HEK293 (cell line): Measurements from ENCODE around the gene OR10H4.

Experiments
- CTCF ChIA-PET: fragments of 350-600 bp; formaldehyde crosslinking; extraction: SDS; loops from one replicate; lab custom pipeline; 2021; ENCODE audit warnings: antibody characterized with exemption; lab: Yijun Ruan, JAX
- POLR2A ChIA-PET: fragments of 300-600 bp; formaldehyde crosslinking; extraction: SDS; loops from one replicate; lab custom pipeline; 2020; ENCODE audit warnings: antibody characterized with exemption, inconsistent platforms; lab: Yijun Ruan, JAX
- H3K27ac ChIP-seq: fragments of 200-500 bp; sonication (Bioruptor generic); 2 replicates; pipeline ENCODE4 v1.5.1; 2014; ENCODE audit warnings: low read depth, low read length, control low read depth, inconsistent platforms; ENCODE audit errors: extremely low read depth
- H3K36me3 ChIP-seq, 2 experiments: fragments of 200-500 bp in 1 of 2; sonication (Bioruptor generic) in 1 of 2; 1 replicate in 1 of 2; 2 replicates in 1 of 2; pipeline ENCODE4 v1.5.1; 2014 to 2017; ENCODE audit warnings: inconsistent platforms in 2 of 2, low read length in 2 of 2; ENCODE audit not compliant: control insufficient read depth in 2 of 2, insufficient read depth in 1 of 2
- H3K4me1 ChIP-seq: fragments of 200-500 bp; sonication (Bioruptor generic); 2 replicates; pipeline ENCODE4 v1.5.1; 2014; ENCODE audit warnings: mild to moderate bottlenecking, low read length, inconsistent platforms; ENCODE audit not compliant: control insufficient read depth, insufficient read depth
- H3K4me3 ChIP-seq: 2 replicates; pipeline ENCODE4 v1.5.1; 2011; ENCODE audit warnings: low read depth, mild to moderate bottlenecking, control low read depth, low read length, moderate library complexity
- H3K9me3 ChIP-seq: fragments of 200-500 bp; sonication (Bioruptor generic); 2 replicates; pipeline ENCODE4 v1.5.1; 2014; ENCODE audit warnings: low read depth, low read length, inconsistent platforms; ENCODE audit not compliant: control insufficient read depth, insufficient read depth
- KLF8 ChIP-seq: fragments of 450-650 bp; formaldehyde crosslinking; IDR thresholded peaks from 2 replicates; pipeline ENCODE4 v1.5.1; 2016; ENCODE audit warnings: missing biosample characterization, missing genetic modification characterization
- KLF9 ChIP-seq: fragments of 450-650 bp; formaldehyde crosslinking; IDR thresholded peaks from 2 replicates; pipeline ENCODE4 v1.5.1; 2016; ENCODE audit warnings: missing biosample characterization, missing genetic modification characterization, low read depth
- PRDM1 ChIP-seq: fragments of 450-650 bp; formaldehyde crosslinking; IDR thresholded peaks from 2 replicates; pipeline ENCODE4; 2016; ENCODE audit warnings: missing biosample characterization, missing genetic modification characterization
- ZNF157 ChIP-seq: fragments of 450-650 bp; formaldehyde crosslinking; IDR thresholded peaks from 2 replicates; pipeline ENCODE4 v1.5.1; 2016; ENCODE audit warnings: missing biosample characterization, missing genetic modification characterization
- ZNF175 ChIP-seq: fragments of 450-650 bp; formaldehyde crosslinking; IDR thresholded peaks from 2 replicates; pipeline ENCODE4 v1.5.1; 2016; ENCODE audit warnings: missing biosample characterization, missing genetic modification characterization
- ZNF214 ChIP-seq: fragments of 450-650 bp; formaldehyde crosslinking; IDR thresholded peaks from 2 replicates; pipeline ENCODE4 v1.5.1; 2017; ENCODE audit warnings: missing biosample characterization, mild to moderate bottlenecking, missing genetic modification characterization, borderline replicate concordance
- ZNF366 ChIP-seq: fragments of 450-650 bp; formaldehyde crosslinking; conservative IDR thresholded peaks from 2 replicates; pipeline ENCODE4 v1.5.1; 2016; ENCODE audit warnings: missing biosample characterization, missing genetic modification characterization
- ZNF530 ChIP-seq: fragments of 450-650 bp; formaldehyde crosslinking; IDR thresholded peaks from 2 replicates; pipeline ENCODE4 v1.5.1; 2016; ENCODE audit warnings: low read depth, missing biosample characterization, missing genetic modification characterization
- ZNF560 ChIP-seq: fragments of 450-650 bp; formaldehyde crosslinking; IDR thresholded peaks from 2 replicates; pipeline ENCODE4 v1.5.1; 2017; ENCODE audit warnings: missing biosample characterization, missing genetic modification characterization, borderline replicate concordance
- ZNF654 ChIP-seq: fragments of 450-650 bp; formaldehyde crosslinking; IDR thresholded peaks from 2 replicates; pipeline ENCODE4 v1.5.1; 2016; ENCODE audit warnings: low read depth, missing biosample characterization, missing genetic modification characterization
- ZNF660 ChIP-seq: fragments of 450-650 bp; IDR thresholded peaks from 2 replicates; pipeline ENCODE4 v1.5.1; 2018; ENCODE audit warnings: missing biosample characterization, mild to moderate bottlenecking, missing genetic modification characterization
- TF ChIP-seq, protein P1 (sequence below): fragments of 450-650 bp; formaldehyde crosslinking; IDR thresholded peaks from 2 replicates; pipeline ENCODE4 v1.5.1; 2016; ENCODE audit warnings: missing biosample characterization, missing genetic modification characterization
- TF ChIP-seq, protein P2 (sequence below): fragments of 450-650 bp; formaldehyde crosslinking; IDR thresholded peaks from 2 replicates; pipeline ENCODE4 v1.5.1; 2017; ENCODE audit warnings: missing biosample characterization, missing genetic modification characterization
- TF ChIP-seq, protein P3 (sequence below): fragments of 450-650 bp; formaldehyde crosslinking; IDR thresholded peaks from 2 replicates; pipeline ENCODE4 v1.5.1; 2017; ENCODE audit warnings: missing biosample characterization, missing genetic modification characterization
- TF ChIP-seq, protein P4 (sequence below): fragments of 450-650 bp; formaldehyde crosslinking; IDR thresholded peaks from 2 replicates; pipeline ENCODE4 v1.5.1; 2016; ENCODE audit warnings: missing biosample characterization, missing genetic modification characterization, borderline replicate concordance
- TF ChIP-seq, protein P5 (sequence below): fragments of 450-650 bp; formaldehyde crosslinking; IDR thresholded peaks from 2 replicates; pipeline ENCODE4; 2016; ENCODE audit warnings: missing biosample characterization, missing genetic modification characterization

Gene OR10H4

DNA sequence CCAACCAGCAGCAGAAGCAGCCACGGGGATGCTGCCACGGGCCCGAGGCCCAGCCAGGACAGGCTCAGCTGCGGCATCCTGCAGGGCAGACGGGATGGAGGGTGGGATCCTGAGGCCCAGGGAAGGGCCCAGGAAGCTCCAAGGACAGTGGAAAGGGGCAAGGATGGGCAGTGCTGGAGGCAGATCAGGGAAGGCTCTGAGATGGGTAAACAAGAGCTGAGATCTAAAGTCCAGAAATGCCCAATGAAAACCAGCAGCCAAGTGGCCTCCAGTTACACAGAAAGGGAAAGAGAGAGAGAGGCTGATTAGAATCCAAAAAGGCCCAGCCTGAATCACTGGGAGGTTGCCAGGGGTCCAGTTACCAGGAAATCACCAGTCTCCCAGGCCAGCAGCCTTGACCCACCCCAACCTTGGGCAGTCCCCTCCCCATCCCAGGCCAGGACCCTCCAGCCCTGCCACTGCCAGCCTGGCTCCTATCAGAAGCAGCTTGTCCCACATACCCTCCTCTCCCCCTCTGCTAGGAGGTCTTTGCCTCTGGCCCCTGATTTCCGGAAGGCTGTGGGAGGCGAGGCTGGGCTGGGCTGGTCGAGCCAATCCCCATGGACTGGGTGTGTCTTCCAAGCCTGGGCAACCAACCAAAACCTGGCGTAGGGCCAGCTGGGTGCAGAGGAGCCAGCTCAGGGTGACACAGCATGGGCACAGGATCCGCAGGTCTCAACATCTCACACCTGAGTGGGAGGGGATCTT, 14.3 kb upstream of the OR10H4 start, which contains the start of gene CYP4F11:
Gene CYP4F11, minus strand, starts transcription at position 198 of the 747 bp plus-strand sequence. Its CDS starts 121 bp downstream, at position 77.
- H3K9me3 ChIP-seq, result no peaks in the 10 kb centered on the region

DNA sequence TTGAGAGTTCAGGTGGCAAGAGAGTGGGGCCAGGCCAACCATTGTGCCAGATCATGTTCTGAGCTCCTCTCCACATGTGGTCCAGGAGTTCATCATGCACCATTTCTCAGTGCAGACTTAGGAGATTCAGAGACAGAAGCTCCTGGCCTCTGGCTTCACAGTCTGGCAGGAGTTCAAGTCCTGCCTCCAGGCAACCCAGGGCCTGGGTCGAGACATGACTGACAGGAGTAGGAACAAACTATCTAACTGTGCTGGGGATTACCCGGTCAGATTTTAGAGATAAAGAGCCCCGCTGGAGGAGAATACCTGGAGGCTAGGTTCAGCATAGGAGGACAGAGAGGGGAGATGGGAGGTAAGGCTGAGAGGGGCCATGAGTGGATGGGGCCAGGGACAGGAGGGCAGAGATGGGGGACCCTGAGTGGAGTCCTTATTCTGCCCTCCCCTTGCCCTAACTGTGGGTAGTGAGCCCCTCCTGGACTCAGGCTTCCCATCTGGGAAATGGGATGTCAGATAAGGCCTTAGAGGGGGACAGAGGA, 13.6 kb upstream of the OR10H4 start:
- H3K4me1 ChIP-seq, result no peaks in the 10 kb centered on the region
- H3K9me3 ChIP-seq, result no peaks in the 10 kb centered on the region
- CTCF ChIA-PET, result no interaction called here
- POLR2A ChIA-PET, result interaction anchor here (0.6 kb wide), 1 partner anchor 34 kb away, joined by 3 read pairs; no protein-coding TSS in a partner anchor
- H3K36me3 ChIP-seq, result no peaks in the 10 kb centered on the region
- H3K27ac ChIP-seq, result no peak overlapping the region
- H3K4me3 ChIP-seq, result no peak overlapping the region
- TF ChIP-seq, protein P1, sequence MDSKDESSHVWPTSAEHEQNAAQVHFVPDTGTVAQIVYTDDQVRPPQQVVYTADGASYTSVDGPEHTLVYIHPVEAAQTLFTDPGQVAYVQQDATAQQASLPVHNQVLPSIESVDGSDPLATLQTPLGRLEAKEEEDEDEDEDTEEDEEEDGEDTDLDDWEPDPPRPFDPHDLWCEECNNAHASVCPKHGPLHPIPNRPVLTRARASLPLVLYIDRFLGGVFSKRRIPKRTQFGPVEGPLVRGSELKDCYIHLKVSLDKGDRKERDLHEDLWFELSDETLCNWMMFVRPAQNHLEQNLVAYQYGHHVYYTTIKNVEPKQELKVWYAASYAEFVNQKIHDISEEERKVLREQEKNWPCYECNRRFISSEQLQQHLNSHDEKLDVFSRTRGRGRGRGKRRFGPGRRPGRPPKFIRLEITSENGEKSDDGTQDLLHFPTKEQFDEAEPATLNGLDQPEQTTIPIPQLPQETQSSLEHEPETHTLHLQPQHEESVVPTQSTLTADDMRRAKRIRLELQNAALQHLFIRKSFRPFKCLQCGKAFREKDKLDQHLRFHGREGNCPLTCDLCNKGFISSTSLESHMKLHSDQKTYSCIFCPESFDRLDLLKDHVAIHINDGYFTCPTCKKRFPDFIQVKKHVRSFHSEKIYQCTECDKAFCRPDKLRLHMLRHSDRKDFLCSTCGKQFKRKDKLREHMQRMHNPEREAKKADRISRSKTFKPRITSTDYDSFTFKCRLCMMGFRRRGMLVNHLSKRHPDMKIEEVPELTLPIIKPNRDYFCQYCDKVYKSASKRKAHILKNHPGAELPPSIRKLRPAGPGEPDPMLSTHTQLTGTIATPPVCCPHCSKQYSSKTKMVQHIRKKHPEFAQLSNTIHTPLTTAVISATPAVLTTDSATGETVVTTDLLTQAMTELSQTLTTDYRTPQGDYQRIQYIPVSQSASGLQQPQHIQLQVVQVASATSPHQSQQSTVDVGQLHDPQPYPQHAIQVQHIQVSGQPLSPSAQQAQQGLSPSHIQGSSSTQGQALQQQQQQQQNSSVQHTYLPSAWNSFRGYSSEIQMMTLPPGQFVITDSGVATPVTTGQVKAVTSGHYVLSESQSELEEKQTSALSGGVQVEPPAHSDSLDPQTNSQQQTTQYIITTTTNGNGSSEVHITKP (tag by site-specific recombination), result no peak
- TF ChIP-seq ZNF654 (tag by site-specific recombination) (no peak), ZNF560 (tag by site-specific recombination) (no peak), ZNF530 (tag by site-specific recombination) (no peak), KLF9 (no peak), ZNF366 (tag by site-specific recombination) (no peak), ZNF157 (no peak), ZNF214 (tag by site-specific recombination) (no peak), PRDM1 (tag by site-specific recombination) (no peak), ZNF660 (tag by site-specific recombination) (no peak)
- TF ChIP-seq, protein P2, sequence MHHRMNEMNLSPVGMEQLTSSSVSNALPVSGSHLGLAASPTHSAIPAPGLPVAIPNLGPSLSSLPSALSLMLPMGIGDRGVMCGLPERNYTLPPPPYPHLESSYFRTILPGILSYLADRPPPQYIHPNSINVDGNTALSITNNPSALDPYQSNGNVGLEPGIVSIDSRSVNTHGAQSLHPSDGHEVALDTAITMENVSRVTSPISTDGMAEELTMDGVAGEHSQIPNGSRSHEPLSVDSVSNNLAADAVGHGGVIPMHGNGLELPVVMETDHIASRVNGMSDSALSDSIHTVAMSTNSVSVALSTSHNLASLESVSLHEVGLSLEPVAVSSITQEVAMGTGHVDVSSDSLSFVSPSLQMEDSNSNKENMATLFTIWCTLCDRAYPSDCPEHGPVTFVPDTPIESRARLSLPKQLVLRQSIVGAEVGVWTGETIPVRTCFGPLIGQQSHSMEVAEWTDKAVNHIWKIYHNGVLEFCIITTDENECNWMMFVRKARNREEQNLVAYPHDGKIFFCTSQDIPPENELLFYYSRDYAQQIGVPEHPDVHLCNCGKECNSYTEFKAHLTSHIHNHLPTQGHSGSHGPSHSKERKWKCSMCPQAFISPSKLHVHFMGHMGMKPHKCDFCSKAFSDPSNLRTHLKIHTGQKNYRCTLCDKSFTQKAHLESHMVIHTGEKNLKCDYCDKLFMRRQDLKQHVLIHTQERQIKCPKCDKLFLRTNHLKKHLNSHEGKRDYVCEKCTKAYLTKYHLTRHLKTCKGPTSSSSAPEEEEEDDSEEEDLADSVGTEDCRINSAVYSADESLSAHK (tag by site-specific recombination), result no peak
- TF ChIP-seq, protein P3, sequence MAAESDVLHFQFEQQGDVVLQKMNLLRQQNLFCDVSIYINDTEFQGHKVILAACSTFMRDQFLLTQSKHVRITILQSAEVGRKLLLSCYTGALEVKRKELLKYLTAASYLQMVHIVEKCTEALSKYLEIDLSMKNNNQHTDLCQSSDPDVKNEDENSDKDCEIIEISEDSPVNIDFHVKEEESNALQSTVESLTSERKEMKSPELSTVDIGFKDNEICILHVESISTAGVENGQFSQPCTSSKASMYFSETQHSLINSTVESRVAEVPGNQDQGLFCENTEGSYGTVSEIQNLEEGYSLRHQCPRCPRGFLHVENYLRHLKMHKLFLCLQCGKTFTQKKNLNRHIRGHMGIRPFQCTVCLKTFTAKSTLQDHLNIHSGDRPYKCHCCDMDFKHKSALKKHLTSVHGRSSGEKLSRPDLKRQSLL (tag by site-specific recombination), result no peak

More for the DNA sequence above, 14.3 kb upstream of the OR10H4 start, which contains the start of gene CYP4F11:
- ChIA-PET POLR2A (interaction anchor here (0.7 kb wide), 1 partner anchor 12 kb away, joined by 3 read pairs; no protein-coding TSS in a partner anchor), CTCF (no interaction called here)
- Histone ChIP-seq H3K27ac (no peak within 1 kb of the TSS), H3K4me3 (no peak within 1 kb of the TSS), H3K4me1 (no peaks in the 10 kb centered on the region), H3K36me3 (no peaks in the 10 kb centered on the region)
- TF ChIP-seq, protein P4, sequence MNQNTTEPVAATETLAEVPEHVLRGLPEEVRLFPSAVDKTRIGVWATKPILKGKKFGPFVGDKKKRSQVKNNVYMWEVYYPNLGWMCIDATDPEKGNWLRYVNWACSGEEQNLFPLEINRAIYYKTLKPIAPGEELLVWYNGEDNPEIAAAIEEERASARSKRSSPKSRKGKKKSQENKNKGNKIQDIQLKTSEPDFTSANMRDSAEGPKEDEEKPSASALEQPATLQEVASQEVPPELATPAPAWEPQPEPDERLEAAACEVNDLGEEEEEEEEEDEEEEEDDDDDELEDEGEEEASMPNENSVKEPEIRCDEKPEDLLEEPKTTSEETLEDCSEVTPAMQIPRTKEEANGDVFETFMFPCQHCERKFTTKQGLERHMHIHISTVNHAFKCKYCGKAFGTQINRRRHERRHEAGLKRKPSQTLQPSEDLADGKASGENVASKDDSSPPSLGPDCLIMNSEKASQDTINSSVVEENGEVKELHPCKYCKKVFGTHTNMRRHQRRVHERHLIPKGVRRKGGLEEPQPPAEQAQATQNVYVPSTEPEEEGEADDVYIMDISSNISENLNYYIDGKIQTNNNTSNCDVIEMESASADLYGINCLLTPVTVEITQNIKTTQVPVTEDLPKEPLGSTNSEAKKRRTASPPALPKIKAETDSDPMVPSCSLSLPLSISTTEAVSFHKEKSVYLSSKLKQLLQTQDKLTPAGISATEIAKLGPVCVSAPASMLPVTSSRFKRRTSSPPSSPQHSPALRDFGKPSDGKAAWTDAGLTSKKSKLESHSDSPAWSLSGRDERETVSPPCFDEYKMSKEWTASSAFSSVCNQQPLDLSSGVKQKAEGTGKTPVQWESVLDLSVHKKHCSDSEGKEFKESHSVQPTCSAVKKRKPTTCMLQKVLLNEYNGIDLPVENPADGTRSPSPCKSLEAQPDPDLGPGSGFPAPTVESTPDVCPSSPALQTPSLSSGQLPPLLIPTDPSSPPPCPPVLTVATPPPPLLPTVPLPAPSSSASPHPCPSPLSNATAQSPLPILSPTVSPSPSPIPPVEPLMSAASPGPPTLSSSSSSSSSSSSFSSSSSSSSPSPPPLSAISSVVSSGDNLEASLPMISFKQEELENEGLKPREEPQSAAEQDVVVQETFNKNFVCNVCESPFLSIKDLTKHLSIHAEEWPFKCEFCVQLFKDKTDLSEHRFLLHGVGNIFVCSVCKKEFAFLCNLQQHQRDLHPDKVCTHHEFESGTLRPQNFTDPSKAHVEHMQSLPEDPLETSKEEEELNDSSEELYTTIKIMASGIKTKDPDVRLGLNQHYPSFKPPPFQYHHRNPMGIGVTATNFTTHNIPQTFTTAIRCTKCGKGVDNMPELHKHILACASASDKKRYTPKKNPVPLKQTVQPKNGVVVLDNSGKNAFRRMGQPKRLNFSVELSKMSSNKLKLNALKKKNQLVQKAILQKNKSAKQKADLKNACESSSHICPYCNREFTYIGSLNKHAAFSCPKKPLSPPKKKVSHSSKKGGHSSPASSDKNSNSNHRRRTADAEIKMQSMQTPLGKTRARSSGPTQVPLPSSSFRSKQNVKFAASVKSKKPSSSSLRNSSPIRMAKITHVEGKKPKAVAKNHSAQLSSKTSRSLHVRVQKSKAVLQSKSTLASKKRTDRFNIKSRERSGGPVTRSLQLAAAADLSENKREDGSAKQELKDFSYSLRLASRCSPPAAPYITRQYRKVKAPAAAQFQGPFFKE (tag by site-specific recombination), result no peak
- TF ChIP-seq ZNF175 (tag by site-specific recombination), result no peak
- no peak for TF ChIP-seq KLF8 (tag by site-specific recombination)
- TF ChIP-seq, protein P5, sequence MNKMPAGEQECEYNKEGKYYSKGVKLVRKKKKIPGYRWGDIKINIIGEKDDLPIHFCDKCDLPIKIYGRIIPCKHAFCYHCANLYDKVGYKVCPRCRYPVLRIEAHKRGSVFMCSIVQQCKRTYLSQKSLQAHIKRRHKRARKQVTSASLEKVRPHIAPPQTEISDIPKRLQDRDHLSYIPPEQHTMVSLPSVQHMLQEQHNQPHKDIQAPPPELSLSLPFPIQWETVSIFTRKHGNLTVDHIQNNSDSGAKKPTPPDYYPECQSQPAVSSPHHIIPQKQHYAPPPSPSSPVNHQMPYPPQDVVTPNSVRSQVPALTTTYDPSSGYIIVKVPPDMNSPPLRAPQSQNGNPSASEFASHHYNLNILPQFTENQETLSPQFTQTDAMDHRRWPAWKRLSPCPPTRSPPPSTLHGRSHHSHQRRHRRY (tag by site-specific recombination), result no peak
